OCI-M1 (cell line): Measurements from ENCODE around the gene NHSL2.
"Not testable (repeated sequence)": the region's sequence is repeated elsewhere in the genome, so short reads cannot be mapped to it uniquely, and the experiment has no call there.

Source experiments
- DNase-seq: peaks from one replicate; lab custom pipeline; 2025; lab: John Stamatoyannopoulos, UW

The NHSL2 gene

GRCh38 chrX:71923516-71923915 lies 12.9 kb downstream of the NHSL2 start:
- DNase-seq = no peak

GRCh38 chrX:71927040-71927439 lies 16.4 kb downstream of the NHSL2 start:
- no peak for DNase-seq

- DNase-seq = no peak
Observed at GRCh38 chrX:71928856-71929255, 18.2 kb downstream of the NHSL2 start.

- no peak for DNase-seq
Observed at GRCh38 chrX:71930298-71930697, 19.7 kb downstream of the NHSL2 start.

- no peak for DNase-seq
Observed at GRCh38 chrX:71935476-71935875, 24.8 kb downstream of the NHSL2 start.

- DNase-seq = no peak
Observed at GRCh38 chrX:71936632-71937031, 26.0 kb downstream of the NHSL2 start.

- DNase-seq = no peak
Observed at GRCh38 chrX:71938371-71938770, 27.7 kb downstream of the NHSL2 start.

GRCh38 chrX:71941145-71941544 lies 30.5 kb downstream of the NHSL2 start:
- DNase-seq = no peak

GRCh38 chrX:71941776-71942175 lies 31.1 kb downstream of the NHSL2 start:
- DNase-seq = no peak

GRCh38 chrX:71944369-71944768 lies 33.7 kb downstream of the NHSL2 start:
- DNase-seq = no peak

- DNase-seq = no peak
Observed at GRCh38 chrX:71945237-71945805, 34.7 kb downstream of the NHSL2 start.

- no peak for DNase-seq
Observed at GRCh38 chrX:71949363-71949762, 38.7 kb downstream of the NHSL2 start.

GRCh38 chrX:71949844-71950445 lies 39.3 kb downstream of the NHSL2 start:
- DNase-seq = no peak

GRCh38 chrX:71953391-71953790 lies 42.7 kb downstream of the NHSL2 start:
- no peak for DNase-seq

- no peak for DNase-seq
Observed at GRCh38 chrX:71953946-71954345, 43.3 kb downstream of the NHSL2 start.

GRCh38 chrX:71954458-71954857 lies 43.8 kb downstream of the NHSL2 start:
- DNase-seq = no peak

- DNase-seq = no peak
Observed at GRCh38 chrX:71955530-71956120, 45.0 kb downstream of the NHSL2 start.

GRCh38 chrX:71958281-71958675 lies 47.6 kb downstream of the NHSL2 start:
- no peak for DNase-seq

GRCh38 chrX:71964184-71964583 lies 53.5 kb downstream of the NHSL2 start:
- not testable (repeated sequence) for DNase-seq

- no peak for DNase-seq
Observed at GRCh38 chrX:71974916-71975315, 64.3 kb downstream of the NHSL2 start.

GRCh38 chrX:71976753-71977152 lies 66.1 kb downstream of the NHSL2 start:
- no peak for DNase-seq

- DNase-seq = no peak
Observed at GRCh38 chrX:71978164-71978563, 67.5 kb downstream of the NHSL2 start.

- DNase-seq = no peak
Observed at GRCh38 chrX:71989768-71990426, 79.3 kb downstream of the NHSL2 start.
